Activated CD4-positive, alpha-beta T cell treated with anti-CD3 and anti-CD28 coated beads, Interleukin-2, amount 50 U/mL, for 1 hour (primary cell): ENCODE results near the gene PRSS8.

Experiments
- DNase-seq: peaks from one replicate; pipeline ENCODE4 v3.0.0-alpha.2; 2020

The PRSS8 gene

DNA sequence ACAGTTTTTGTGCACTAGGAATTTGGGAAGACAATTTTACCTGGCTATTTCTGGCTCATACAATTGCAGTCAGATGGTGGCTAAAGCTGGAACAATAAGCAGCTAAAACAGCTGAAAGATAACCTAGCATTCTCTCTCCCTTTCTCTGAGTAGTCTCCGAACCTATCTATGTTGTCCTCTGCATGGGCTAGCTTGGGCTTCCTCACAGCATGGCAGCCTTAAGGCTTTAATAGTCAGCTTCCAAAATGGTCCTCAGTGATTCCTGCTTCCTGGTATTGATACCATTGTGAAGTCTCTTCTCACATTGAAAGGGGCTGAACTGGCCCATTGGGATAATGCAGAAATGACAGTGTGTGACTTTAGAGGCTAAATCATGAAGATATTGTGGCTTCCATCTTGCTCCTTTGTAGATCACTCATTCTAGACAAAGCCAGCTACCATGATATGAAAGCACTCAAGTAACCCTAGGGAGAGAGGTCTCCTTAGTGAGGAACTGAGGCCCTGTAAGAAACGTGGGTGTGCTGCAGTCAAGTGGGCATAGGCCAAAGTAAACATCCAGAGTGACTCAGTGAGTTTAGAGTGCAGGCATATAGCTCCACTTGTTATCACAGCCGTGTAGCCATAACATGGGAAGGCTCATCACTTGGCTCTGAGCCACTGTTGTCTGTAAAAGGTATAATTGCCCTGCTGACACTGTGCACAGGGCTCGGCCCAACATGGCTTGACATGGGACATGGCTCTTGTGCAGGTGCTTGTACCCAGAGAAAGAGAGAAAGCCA, 35.5 kb downstream of the PRSS8 start:
- no peak for DNase-seq

GRCh38 chr16:31094424-31095120, 41.0 kb downstream of the PRSS8 start, which contains the start of gene VKORC1:
Gene VKORC1, minus strand, starts transcription at chr16:31094797. Its CDS starts 68 bp downstream, at chr16:31094729.
- DNase-seq, result peak; percentile 83

- no peak for DNase-seq
Observed at GRCh38 chr16:31094088-31094423, 41.5 kb downstream of the PRSS8 start.

DNA sequence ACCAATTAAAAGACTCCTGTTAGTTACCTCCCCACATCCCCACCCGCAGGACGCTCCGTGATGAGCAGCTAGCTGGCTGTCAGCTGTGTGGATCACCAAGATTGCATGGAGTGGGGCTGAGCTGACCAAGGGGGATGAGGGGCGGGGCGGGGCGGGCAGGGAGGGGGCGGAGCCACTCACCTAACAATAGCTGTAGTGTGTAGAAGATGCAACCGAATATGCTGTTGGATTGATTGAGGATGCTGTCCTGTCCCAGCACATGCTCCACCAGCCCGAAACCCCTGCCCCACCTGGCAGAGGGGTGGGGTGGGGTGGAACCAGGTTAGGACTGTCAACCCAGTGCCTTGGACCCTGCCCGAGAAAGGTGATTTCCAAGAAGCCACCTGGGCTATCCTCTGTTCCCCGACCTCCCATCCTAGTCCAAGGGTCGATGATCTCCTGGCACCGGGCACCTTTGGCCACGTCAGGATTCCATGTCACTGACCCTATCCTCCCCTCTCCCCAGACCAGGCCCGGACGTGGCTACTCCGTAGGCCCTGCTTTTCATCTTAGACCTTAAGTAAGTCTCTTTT, 42.3 kb downstream of the PRSS8 start:
- DNase-seq, result no peak

- DNase-seq, result no peak
Observed at GRCh38 chr16:31092330-31092729, 43.2 kb downstream of the PRSS8 start.

- DNase-seq, result no peak
Observed at GRCh38 chr16:31090540-31090939, 45.0 kb downstream of the PRSS8 start.

DNA sequence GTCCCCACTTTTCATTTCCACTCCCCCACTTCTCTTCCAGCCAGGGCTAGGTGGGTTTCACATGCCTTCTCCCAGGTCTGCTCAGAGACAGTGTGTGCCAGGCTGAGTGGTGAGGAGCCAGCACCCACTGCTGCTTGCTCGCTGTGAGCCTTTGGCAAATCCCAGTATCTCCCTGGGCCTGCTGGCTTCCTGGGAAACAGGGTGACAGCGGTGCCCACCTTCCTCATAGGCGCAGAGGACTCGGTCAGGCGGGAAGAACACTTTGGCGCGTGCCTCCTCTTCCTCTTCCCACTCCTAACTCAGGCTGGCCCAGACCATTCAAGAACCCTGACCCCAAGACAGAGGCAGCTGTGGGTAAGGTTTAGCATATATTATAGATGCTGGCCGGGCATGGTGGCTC, 46.3 kb downstream of the PRSS8 start:
- no peak for DNase-seq

DNA sequence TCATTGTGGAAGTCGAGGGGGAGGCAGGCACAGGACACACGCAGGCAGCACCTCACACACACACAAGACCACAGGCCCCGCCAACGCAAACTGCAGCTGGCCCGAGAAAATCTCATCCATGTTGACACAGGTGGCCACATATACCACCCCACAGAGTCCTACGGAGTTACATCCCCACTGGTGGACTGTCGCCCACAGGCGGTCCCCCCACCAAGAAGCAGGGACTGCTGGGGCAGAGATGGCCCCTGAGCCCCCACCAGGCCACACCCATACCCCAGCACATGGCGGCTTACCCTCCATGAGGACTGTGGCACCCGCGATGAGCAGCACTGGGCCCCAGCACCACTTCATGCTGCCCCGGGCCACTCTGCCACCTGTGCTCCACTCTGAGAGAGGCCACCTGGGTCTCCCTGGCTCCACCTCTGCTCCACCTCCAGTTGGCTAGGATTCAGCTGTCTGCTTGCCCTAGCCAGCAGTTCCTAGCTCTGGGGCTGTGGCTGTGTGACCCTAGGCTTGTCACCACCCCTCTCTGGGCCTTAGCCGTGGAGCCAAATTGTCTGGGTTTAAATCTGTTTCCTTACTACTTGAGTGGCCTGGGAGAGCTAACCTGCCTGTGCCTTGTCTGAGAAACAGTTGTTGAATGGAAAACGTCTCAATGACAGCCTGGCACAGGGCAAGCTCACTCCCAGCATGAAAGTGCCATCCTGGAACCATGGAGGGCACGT, 46.9 kb downstream of the PRSS8 start, which contains the start of gene PRSS53:
PRSS53 (minus strand) TSS at position 485 of the 725 bp plus-strand sequence; CDS start at position 351, 134 bp downstream.
- DNase-seq, result no peak

DNA sequence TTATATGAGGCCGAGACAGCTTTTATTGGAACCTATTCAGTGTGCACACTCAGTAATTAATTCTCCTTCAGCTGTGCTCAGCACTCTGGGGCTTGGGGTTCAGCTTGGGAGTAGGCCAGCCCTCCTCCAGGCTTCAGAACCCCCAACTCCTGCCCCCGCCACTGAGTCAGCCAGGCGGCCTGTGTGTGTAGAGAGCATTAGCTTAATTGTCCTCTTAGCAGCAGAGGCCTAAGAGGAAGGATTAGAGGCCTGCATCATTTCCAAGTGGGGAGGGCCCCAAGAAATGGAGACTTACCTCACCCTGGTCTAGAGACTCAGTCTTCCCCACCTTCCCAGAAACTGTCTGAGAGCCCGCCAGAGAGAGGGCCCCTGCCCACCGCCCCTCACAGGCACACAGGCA, 47.6 kb downstream of the PRSS8 start:
- DNase-seq, result no peak

DNA sequence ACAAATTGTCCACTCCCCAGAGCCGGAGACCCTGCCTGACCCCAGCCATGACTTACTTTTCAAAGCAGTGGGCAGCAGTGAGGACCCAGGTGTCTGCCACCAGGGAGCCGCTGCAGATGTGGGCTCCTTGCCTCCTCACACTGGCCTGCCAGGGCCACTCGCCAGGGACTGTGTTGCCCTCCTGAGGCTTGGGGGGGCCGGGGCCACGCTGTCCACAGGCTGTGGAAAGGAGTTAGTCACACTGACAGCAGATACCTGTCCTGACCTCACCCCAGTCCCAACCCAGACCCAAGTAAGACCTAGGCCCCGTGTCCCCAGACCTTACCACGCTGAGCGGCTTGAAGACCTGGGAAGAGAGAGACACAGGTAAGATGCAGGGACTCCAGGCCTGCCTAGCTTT, 48.0 kb downstream of the PRSS8 start:
- no peak for DNase-seq

DNA sequence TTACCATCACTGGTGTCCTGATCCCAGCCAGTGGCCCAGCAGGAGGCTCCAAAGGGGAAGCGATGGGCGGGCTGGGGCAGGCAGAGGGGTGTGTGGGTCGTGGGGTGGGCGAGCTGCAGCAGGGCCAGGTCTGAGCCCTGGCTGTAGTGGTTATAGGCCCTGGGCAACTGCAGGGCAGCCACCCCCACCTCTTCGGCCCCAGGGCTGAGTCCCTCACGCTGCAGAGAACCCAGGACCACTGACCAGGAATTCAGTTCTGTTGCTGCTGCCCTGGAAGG, 49.0 kb downstream of the PRSS8 start:
- no peak for DNase-seq

- no peak for DNase-seq
Observed at GRCh38 chr16:31085873-31086628, 49.5 kb downstream of the PRSS8 start.

GRCh38 chr16:31085411-31085810, 50.1 kb downstream of the PRSS8 start:
- DNase-seq, result no peak

DNA sequence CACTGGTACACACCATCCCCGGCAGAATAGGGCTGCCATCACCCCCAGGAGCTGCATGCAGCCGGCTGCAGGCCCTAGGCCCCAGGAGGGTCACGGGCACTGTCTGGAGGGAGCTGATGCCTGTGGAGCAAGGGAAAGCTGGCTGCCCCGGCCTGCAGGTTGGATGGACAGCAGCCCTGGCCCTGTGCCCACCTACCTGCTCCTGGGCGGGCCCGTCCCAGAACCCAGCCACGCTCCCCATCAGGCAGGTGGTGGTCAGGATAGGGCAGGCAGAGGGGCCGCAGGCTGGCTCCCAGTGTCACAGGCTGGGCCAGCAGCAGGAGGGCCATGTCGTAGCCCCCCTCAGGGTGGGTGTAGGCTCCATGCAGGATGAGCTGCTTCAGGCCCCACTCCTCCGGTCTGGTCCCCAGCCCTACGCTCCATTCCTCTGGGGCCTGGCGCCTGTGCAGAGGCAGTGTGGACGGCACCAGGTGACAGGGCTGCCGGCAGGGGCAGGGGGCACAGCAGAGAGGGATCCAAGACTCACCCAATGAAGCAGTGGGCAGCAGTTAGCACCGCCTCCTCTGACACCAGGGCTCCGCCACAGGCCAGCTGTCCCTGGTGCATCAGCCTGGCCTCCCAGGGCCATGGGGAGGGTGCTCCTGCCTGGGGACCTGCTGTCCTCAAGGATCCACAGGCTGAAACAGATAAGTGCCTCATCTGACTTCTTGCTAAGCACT, 50.8 kb downstream of the PRSS8 start:
- no peak for DNase-seq

- no peak for DNase-seq
Observed at GRCh38 chr16:31083981-31084380, 51.5 kb downstream of the PRSS8 start.

DNA sequence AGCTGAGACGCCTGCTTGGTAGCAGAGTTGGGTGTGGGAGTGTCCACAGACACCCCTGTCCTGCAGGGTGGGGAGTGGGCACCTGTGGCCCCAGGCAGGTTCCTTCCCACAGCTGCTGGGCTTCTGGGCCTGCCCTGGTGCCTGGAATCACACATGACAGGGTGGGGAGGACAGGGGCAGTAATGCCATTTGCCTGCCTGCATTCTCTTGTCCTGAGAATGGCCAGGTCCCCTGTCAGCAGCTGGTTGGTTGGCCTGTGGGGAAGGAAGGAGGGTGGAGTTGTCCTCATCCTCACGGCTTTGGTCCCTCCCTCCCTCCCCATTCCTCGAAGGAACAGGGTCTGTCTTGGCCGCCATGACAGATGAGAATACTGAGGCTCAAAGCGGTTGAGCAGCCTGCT, 52.0 kb downstream of the PRSS8 start:
- DNase-seq, result no peak

- no peak for DNase-seq
Observed at GRCh38 chr16:31083081-31083480, 52.4 kb downstream of the PRSS8 start.

- DNase-seq, result no peak
Observed at GRCh38 chr16:31082368-31083045, 53.0 kb downstream of the PRSS8 start.
